Measurements from ENCODE around the gene KRTAP5-3. TPM values are rescaled to one million over a fixed set of nuclear protein-coding genes. Genes with fewer than 3 reads are reported as not detected.

KRTAP5-3 gene
- total and polyA plus RNA-seq, 2 of the 13 experiments (the other 11 are each of a cell fraction or from before 2014, with no cell fraction given) = not detected

GRCh38 chr11:1640076-1640946, 32.0 kb upstream of the KRTAP5-3 start (continued):
- TF ChIP-seq SALL1 (CRISPR knock-in tag; IDR thresholded peaks at IDR 0.05) = peak; percentile 35; the same call in 1 of the 2 replicates
- no peak for TF ChIP-seq SRY (CRISPR knock-in tag; IDR thresholded peaks at IDR 0.05)
- TF ChIP-seq CTCF (CRISPR knock-in tag; IDR thresholded peaks at IDR 0.05) = peak; percentile 88
- no peak for TF ChIP-seq ZNF773 (CRISPR knock-in tag; IDR thresholded peaks at IDR 0.05; ENCODE audit: borderline replicate concordance)
- peak; percentile 39; the same call in 1 of the 2 replicates for TF ChIP-seq MTF2 (CRISPR knock-in tag; IDR thresholded peaks at IDR 0.05; ENCODE audit: borderline replicate concordance)
- TF ChIP-seq MLX (CRISPR knock-in tag; IDR thresholded peaks at IDR 0.05) = no peak
- TF ChIP-seq ZBTB7B (CRISPR knock-in tag; IDR thresholded peaks at IDR 0.05) = 0 out of 2 replicates have a peak, but pooled peaks have one; percentile 18
- TF ChIP-seq ZNF672 (CRISPR knock-in tag; IDR thresholded peaks at IDR 0.05) = no peak
- no peak for TF ChIP-seq IKZF1 (IDR thresholded peaks at IDR 0.05)
- peak; percentile 68 for TF ChIP-seq STAG1 (CRISPR knock-in tag; IDR thresholded peaks at IDR 0.05)
- peak; percentile 25; the same call in 1 of the 2 replicates for TF ChIP-seq ELF3 (CRISPR knock-in tag; IDR thresholded peaks at IDR 0.05)
- 0 out of 2 replicates have a peak, but pooled peaks have one; percentile 18 for TF ChIP-seq ARID4A (CRISPR knock-in tag; IDR thresholded peaks at IDR 0.05; ENCODE audit: borderline replicate concordance)
- TF ChIP-seq TFDP1 (CRISPR knock-in tag; IDR thresholded peaks at IDR 0.05; ENCODE audit: borderline replicate concordance) = peak; percentile 34; the same call in 1 of the 2 replicates
- 0 out of 2 replicates have a peak, but pooled peaks have one; percentile 12 for TF ChIP-seq MAX (IDR thresholded peaks at IDR 0.05)
- 0 out of 2 replicates have a peak, but pooled peaks have one; percentile 32 for TF ChIP-seq ZBTB38 (CRISPR knock-in tag; IDR thresholded peaks at IDR 0.05)
